Measurements from ENCODE around the gene VPS16. TPM values are rescaled to one million over a fixed set of nuclear protein-coding genes. Genes with fewer than 3 reads are reported as not detected.

The VPS16 gene
- total RNA-seq, 1 donor from 2014 or later: 32.7 TPM

DNA sequence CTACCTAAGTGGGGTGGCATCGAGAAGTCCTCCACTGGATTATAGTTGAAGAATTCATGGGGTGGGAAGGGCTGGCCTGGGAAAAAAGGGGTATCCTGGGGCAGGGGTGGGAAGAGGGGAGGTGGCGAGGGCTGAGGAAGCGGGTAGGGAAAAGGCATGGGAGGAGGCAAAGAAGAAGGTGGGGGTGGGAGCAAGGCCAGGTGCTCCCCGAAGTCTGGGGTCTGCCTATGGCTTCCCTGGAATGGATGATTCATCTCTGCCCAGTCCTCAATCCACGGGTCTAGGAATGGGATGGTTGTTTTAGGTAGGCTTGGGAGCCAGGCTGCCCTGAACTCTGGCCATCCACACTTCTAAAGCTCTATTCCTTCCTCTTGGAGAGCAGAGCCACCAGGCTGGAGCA lies 4.5 kb upstream of the VPS16 start:
- Mint-ChIP-seq H3K27ac (ENCODE audit: unreplicated experiment) (no peak overlapping the region), H3K27me3 (ENCODE audit: low read depth) (no peaks in the 10 kb centered on the region), H3K4me1 (ENCODE audit: low read depth) (peaks cover 15% of the 10 kb centered on the region), H3K9me3 (ENCODE audit: low read depth) (peaks cover 3% of the 10 kb centered on the region), H3K36me3 (ENCODE audit: low read depth) (peaks cover 11% of the 10 kb centered on the region), H3K4me3 (ENCODE audit: unreplicated experiment) (no peak overlapping the region)
- no peak for TF ChIP-seq CTCF (IDR thresholded peaks at IDR 0.05)
- DNase-seq (ENCODE audit: low spot score): no peak

- Mint-ChIP-seq H3K27ac (ENCODE audit: unreplicated experiment) (no peak overlapping the region), H3K36me3 (ENCODE audit: low read depth) (peaks cover 11% of the 10 kb centered on the region), H3K27me3 (ENCODE audit: low read depth) (no peaks in the 10 kb centered on the region), H3K9me3 (ENCODE audit: low read depth) (no peaks in the 10 kb centered on the region), H3K4me1 (ENCODE audit: low read depth) (peaks cover 13% of the 10 kb centered on the region), H3K4me3 (ENCODE audit: unreplicated experiment) (no peak overlapping the region)
- DNase-seq (ENCODE audit: low spot score): no peak
- no peak for TF ChIP-seq CTCF (IDR thresholded peaks at IDR 0.05)
Observed at GRCh38 chr20:2837221-2837960, 3.2 kb upstream of the VPS16 start.

DNA sequence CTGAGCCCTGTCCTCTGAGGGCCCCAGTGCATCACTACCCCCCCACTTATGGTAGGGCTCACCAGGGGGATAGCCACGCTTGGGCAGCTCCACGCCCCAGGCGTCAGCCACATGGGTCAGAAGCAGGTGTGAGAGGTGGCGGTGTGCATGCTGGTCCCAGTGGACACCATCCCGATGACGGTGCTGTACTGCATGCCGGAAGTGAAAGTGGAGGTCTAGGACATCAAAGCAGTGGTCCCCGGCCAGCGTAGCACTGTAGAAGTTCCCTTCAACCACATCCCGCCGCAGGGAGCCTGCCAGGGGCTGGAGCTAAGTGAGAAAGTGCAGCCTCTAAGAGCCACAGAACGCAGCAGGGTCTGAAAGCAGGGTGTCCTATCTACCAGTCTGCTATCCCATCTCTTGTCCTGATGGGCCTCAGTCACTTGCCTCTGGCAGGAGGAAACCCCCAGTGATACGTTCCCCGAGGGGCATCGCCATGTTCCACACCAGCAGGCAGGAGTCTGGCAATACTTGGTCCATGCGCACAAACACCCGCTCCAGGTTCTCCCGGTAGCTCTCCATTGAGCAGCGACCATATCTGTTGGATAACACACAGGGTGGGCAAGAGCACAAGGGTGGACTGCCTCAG lies 2.3 kb upstream of the VPS16 start:
- peaks cover 13% of the 10 kb centered on the region for H3K4me1 Mint-ChIP-seq (ENCODE audit: low read depth)
- no peaks in the 10 kb centered on the region for H3K9me3 Mint-ChIP-seq (ENCODE audit: low read depth)
- H3K36me3 Mint-ChIP-seq (ENCODE audit: low read depth): peaks cover 11% of the 10 kb centered on the region
- no peak overlapping the region for H3K27ac Mint-ChIP-seq (ENCODE audit: unreplicated experiment)
- H3K27me3 Mint-ChIP-seq (ENCODE audit: low read depth): no peaks in the 10 kb centered on the region
- TF ChIP-seq CTCF (IDR thresholded peaks at IDR 0.05): no peak
- H3K4me3 Mint-ChIP-seq (ENCODE audit: unreplicated experiment): peak overlapping the region; percentile 35
- DNase-seq (ENCODE audit: low spot score): no peak

- peak overlapping the region; percentile 71 for H3K4me3 Mint-ChIP-seq (ENCODE audit: unreplicated experiment)
- peaks cover 13% of the 10 kb centered on the region for H3K4me1 Mint-ChIP-seq (ENCODE audit: low read depth)
- no peaks in the 10 kb centered on the region for H3K27me3 Mint-ChIP-seq (ENCODE audit: low read depth)
- TF ChIP-seq CTCF (IDR thresholded peaks at IDR 0.05): no peak
- peaks cover 11% of the 10 kb centered on the region for H3K36me3 Mint-ChIP-seq (ENCODE audit: low read depth)
- no peaks in the 10 kb centered on the region for H3K9me3 Mint-ChIP-seq (ENCODE audit: low read depth)
- peak overlapping the region; percentile 71 for H3K27ac Mint-ChIP-seq (ENCODE audit: unreplicated experiment)
- DNase-seq (ENCODE audit: low spot score): no peak
Observed at GRCh38 chr20:2838847-2839671, 1.5 kb upstream of the VPS16 start.

- peak overlapping the region; percentile 71 for H3K27ac Mint-ChIP-seq (ENCODE audit: unreplicated experiment)
- no peaks in the 10 kb centered on the region for H3K27me3 Mint-ChIP-seq (ENCODE audit: low read depth)
- TF ChIP-seq CTCF (IDR thresholded peaks at IDR 0.05): no peak
- no peaks in the 10 kb centered on the region for H3K9me3 Mint-ChIP-seq (ENCODE audit: low read depth)
- peak overlapping the region; percentile 71 for H3K4me3 Mint-ChIP-seq (ENCODE audit: unreplicated experiment)
- H3K4me1 Mint-ChIP-seq (ENCODE audit: low read depth): peaks cover 13% of the 10 kb centered on the region
- no peak for DNase-seq (ENCODE audit: low spot score)
- H3K36me3 Mint-ChIP-seq (ENCODE audit: low read depth): peaks cover 14% of the 10 kb centered on the region
Observed at GRCh38 chr20:2839732-2840137, 810 bp upstream of the VPS16 start.
